Activated T-helper 1 cell treated with anti-CD3 and anti-CD28 coated beads, Interleukin-12 subunit alpha, Interleukin-12 subunit beta, Interleukin-2, Interleukin-4 antibody, amounts not matched to agents 30 ng/mL and 10 ng/mL and 1 ng/mL, durations not matched to agents 14 hours and 24 hours and 36 hours (primary cell): ENCODE measurements around the gene NREP. TPM values are rescaled to one million over a fixed set of nuclear protein-coding genes. Genes with fewer than 3 reads are reported as not detected.
A peak's percentile ranks its signal among the peaks of the same experiment; 100 is the strongest.

ENCODE experiments used
- DNase-seq: peaks from one replicate; pipeline ENCODE4 v3.0.0; 2021; ENCODE audit warnings: low spot score
- H3K27ac Mint-ChIP-seq: one replicate; pipeline ENCODE4 v1.8.0; 2021; ENCODE audit warnings: mild to moderate bottlenecking, mixed read lengths
- H3K27me3 Mint-ChIP-seq: one replicate; pipeline ENCODE4 v1.8.0; 2022; ENCODE audit warnings: mild to moderate bottlenecking, moderate library complexity, mixed read lengths; ENCODE audit not compliant: insufficient read depth
- H3K36me3 Mint-ChIP-seq: one replicate; pipeline ENCODE4 v1.8.0; 2021; ENCODE audit warnings: low read depth, mixed read lengths
- H3K4me1 Mint-ChIP-seq: one replicate; pipeline ENCODE4 v1.8.0; 2021; ENCODE audit warnings: low read depth, mixed read lengths
- H3K4me3 Mint-ChIP-seq: one replicate; pipeline ENCODE4 v1.8.0; 2021; ENCODE audit warnings: mild to moderate bottlenecking, moderate library complexity, mixed read lengths
- H3K9me3 Mint-ChIP-seq: one replicate; pipeline ENCODE4 v1.8.0; 2021; ENCODE audit warnings: mixed read lengths
- intact Hi-C: fragments of 100-400 bp; cut with micrococcal nuclease; formaldehyde crosslinking; loops from one replicate; pipeline ENCODE4 v1.15.1; 2024
- total RNA-seq: library from RNA; stranded (reverse); gene quantifications from 2 replicates; pipeline ENCODE4 v1.2.3, GENCODE V29; 2022

The NREP gene
- total RNA-seq, 1 donor from 2014 or later = 17.6 TPM

DNA sequence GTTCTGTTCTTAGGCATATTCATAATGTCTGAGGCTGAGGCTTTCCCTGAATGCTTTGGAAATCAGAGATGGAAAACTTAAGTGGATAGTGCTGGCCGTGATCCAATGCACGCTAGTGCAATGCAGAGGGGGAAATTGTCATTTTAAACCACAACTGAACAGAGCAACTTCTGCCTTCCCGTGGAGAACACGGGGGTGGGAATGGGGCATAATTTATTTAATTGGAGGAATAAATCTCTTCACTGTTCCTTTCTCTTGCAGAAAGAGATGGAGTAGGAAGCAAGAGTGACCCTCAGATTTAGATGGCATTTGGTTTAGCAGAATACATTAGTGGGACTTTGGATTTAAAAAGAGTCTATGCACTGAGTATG is 22.9 kb upstream of the NREP start:
- Mint-ChIP-seq H3K27ac (no peak overlapping the region), H3K36me3 (no peaks in the 10 kb centered on the region), H3K9me3 (no peaks in the 10 kb centered on the region), H3K4me3 (no peak overlapping the region), H3K27me3 (peaks cover 28% of the 10 kb centered on the region), H3K4me1 (no peaks in the 10 kb centered on the region)
- DNase-seq = no peak
- intact Hi-C loops = no loop called here

DNA sequence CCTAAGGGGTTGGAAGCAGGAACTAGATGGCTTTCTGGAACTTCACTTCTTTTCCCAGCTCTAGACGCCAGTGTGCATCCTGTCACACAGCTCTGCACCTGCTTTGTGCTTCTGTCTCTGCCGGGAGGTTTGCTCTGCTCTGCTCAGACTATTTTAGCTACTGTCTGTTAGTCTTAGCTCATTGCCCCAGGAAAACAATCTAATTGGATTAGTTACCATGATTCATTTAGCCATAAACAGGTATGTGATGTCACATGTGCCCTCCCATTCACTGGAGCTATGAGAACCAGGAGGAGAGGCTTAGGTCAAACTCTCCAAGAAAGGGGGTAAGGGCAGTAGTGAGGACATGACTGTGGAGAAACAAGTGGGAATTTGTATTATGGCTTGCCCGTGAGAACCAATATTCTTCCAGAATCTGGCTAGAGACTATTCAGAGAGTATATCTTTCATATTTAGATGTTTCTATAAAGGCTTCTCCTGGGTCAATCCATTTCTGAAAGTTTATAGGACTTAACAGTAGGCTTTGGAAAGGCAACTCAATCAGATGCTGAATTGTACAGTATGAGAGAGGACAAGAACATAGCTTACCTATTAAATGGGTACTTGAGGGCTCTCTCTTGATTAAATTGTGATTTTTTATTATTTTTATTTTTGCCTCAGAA is 22.4 kb upstream of the NREP start:
- H3K4me3 Mint-ChIP-seq = no peak overlapping the region

GRCh38 chr5:111776913-111777781 is 20.2 kb upstream of the NREP start:
- DNase-seq = no peak
- Mint-ChIP-seq H3K9me3 (no peaks in the 10 kb centered on the region), H3K27ac (no peak overlapping the region), H3K36me3 (no peaks in the 10 kb centered on the region), H3K4me1 (no peaks in the 10 kb centered on the region), H3K4me3 (no peak overlapping the region), H3K27me3 (peaks cover 26% of the 10 kb centered on the region)
- intact Hi-C loops = no loop called here

More for the DNA sequence above, 22.4 kb upstream of the NREP start:
- no peaks in the 10 kb centered on the region for H3K4me1 Mint-ChIP-seq
- no peaks in the 10 kb centered on the region for H3K9me3 Mint-ChIP-seq
- DNase-seq = no peak
- intact Hi-C loops = no loop called here
- H3K27ac Mint-ChIP-seq = no peak overlapping the region
- peaks cover 28% of the 10 kb centered on the region for H3K27me3 Mint-ChIP-seq
- H3K36me3 Mint-ChIP-seq = no peaks in the 10 kb centered on the region

GRCh38 chr5:111775224-111775623 is 18.2 kb upstream of the NREP start:
- Mint-ChIP-seq H3K27ac (no peak overlapping the region), H3K36me3 (no peaks in the 10 kb centered on the region), H3K4me1 (no peaks in the 10 kb centered on the region), H3K4me3 (no peak overlapping the region), H3K9me3 (no peaks in the 10 kb centered on the region), H3K27me3 (peaks cover 26% of the 10 kb centered on the region)
- intact Hi-C loops = no loop called here
- no peak for DNase-seq

DNA sequence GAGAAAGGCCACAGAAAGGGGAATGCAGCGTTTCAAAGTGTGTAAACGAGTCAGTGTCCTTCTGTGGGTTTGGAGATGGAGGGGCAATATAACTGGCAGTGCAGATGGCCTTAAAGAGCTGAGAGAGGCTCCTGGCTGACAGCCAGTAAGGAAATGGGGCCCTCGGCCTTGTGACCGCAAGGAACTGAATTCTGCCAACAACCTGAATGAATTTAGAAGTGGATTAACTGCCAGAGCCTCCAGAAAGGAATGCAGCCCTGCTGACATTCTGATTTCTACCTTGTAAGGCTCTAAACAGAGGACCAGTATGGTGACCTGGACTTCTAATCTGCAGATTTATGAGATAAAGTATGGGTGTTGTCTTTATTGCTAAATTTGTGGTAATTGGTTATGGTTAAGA is 17.5 kb upstream of the NREP start:
- intact Hi-C loops = no loop called here
- Mint-ChIP-seq H3K9me3 (no peaks in the 10 kb centered on the region), H3K27me3 (peaks cover 20% of the 10 kb centered on the region), H3K27ac (no peak overlapping the region), H3K4me3 (no peak overlapping the region), H3K4me1 (no peaks in the 10 kb centered on the region), H3K36me3 (no peaks in the 10 kb centered on the region)
- no peak for DNase-seq

- no peaks in the 10 kb centered on the region for H3K9me3 Mint-ChIP-seq
- H3K27ac Mint-ChIP-seq = no peak overlapping the region
- H3K27me3 Mint-ChIP-seq = peaks cover 21% of the 10 kb centered on the region
- no peaks in the 10 kb centered on the region for H3K36me3 Mint-ChIP-seq
- intact Hi-C loops = no loop called here
- H3K4me1 Mint-ChIP-seq = no peaks in the 10 kb centered on the region
- no peak overlapping the region for H3K4me3 Mint-ChIP-seq
- no peak for DNase-seq
These were observed 15.6 kb upstream of the NREP start for GRCh38 chr5:111772456-111773122.

DNA sequence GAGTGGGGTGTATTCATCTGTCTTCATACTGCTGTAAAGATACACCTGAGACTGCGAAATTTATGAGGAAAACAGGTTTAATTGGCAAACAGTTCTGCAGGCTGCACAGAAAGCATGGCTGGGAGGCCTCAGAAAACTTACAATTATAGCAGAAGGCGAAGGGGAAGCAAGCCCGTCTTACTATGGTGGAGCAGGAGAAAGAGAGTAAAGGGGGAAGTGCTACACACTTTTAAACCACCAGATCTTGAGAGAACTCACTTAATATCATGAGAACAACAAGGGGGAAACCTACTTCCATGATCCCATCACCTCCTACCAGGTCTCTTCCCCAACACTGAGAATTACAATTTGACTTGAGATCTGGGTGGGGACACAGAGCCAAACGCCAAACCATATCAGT is 12.5 kb upstream of the NREP start:
- Mint-ChIP-seq H3K9me3 (no peaks in the 10 kb centered on the region), H3K4me3 (no peak overlapping the region), H3K36me3 (no peaks in the 10 kb centered on the region), H3K4me1 (no peaks in the 10 kb centered on the region), H3K27me3 (peaks cover 12% of the 10 kb centered on the region), H3K27ac (no peak overlapping the region)
- intact Hi-C loops = no loop called here
- DNase-seq = no peak

- intact Hi-C loops = no loop called here
- Mint-ChIP-seq H3K27me3 (peaks cover 17% of the 10 kb centered on the region), H3K9me3 (no peaks in the 10 kb centered on the region), H3K4me1 (no peaks in the 10 kb centered on the region), H3K27ac (no peak overlapping the region), H3K4me3 (no peak overlapping the region), H3K36me3 (no peaks in the 10 kb centered on the region)
- DNase-seq = no peak
These were observed 8.9 kb upstream of the NREP start for GRCh38 chr5:111765613-111766571.

DNA sequence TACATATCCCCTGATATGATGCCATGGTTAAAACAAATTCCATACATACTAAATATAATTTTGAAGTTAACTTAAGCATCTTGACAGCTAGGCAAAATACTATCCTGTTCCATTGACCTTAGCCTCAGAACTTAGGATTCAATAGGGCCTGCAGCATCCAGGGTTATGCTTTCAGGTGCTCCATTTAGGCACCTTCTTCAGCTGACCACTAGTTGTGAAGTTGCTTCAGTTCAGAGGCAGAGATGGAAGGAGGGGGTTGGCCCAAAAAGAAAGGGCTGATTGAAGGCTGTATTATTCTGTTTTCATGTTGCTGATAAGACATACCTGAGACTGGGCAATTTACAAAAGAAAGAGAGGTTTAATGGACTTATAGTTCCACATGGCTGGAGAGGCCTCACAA is 7.0 kb upstream of the NREP start:
- no peaks in the 10 kb centered on the region for H3K4me1 Mint-ChIP-seq
- no peaks in the 10 kb centered on the region for H3K36me3 Mint-ChIP-seq
- no peak overlapping the region for H3K4me3 Mint-ChIP-seq
- DNase-seq = no peak
- H3K27ac Mint-ChIP-seq = no peak overlapping the region
- intact Hi-C loops = no loop called here
- H3K9me3 Mint-ChIP-seq = no peaks in the 10 kb centered on the region
- peaks cover 15% of the 10 kb centered on the region for H3K27me3 Mint-ChIP-seq

DNA sequence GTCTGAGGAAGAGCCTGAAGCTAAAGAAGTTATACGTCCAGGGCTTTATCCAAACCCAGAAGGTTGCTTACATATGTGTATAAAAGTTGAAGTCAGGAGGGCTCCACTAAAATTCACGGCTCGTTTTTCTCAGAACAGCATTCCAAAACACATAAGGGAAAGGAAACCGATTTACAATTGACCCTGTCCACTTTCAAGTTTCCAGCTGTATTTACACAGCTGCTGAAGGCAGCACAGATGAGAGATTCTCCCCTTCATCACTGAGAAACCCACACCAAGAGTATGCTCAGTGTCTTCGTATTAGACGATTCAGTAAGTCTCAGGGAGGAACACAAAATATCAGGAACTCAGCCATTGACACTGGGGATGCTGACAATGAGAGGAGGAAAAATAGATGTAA is 5.9 kb upstream of the NREP start:
- intact Hi-C loops = no loop called here
- H3K4me1 Mint-ChIP-seq = peaks cover 5% of the 10 kb centered on the region

GRCh38 chr5:111758284-111758628 is 1.3 kb upstream of the NREP start:
- Mint-ChIP-seq H3K27me3 (peaks cover 10% of the 10 kb centered on the region), H3K27ac (peak overlapping the region; percentile 83), H3K4me1 (peaks cover 29% of the 10 kb centered on the region), H3K36me3 (peaks cover 2% of the 10 kb centered on the region), H3K4me3 (peak overlapping the region; percentile 85), H3K9me3 (no peaks in the 10 kb centered on the region)
- intact Hi-C loops = loop anchor here (5.0 to 10.0 kb wide), 6 partner anchors 226 to 1006 kb away; partner anchors contain the start of gene WDR36
- DNase-seq = no peak

More for the DNA sequence above, 5.9 kb upstream of the NREP start:
- DNase-seq = no peak
- H3K27ac Mint-ChIP-seq = no peak overlapping the region
- H3K36me3 Mint-ChIP-seq = no peaks in the 10 kb centered on the region
- H3K9me3 Mint-ChIP-seq = no peaks in the 10 kb centered on the region
- no peak overlapping the region for H3K4me3 Mint-ChIP-seq
- H3K27me3 Mint-ChIP-seq = peaks cover 13% of the 10 kb centered on the region
